Activated naive CD4-positive, alpha-beta T cell treated with anti-CD3 and anti-CD28 coated beads for 36 hours (primary cell): ENCODE measurements around the gene CLCNKB. TPM values are rescaled to one million over a fixed set of nuclear protein-coding genes. Genes with fewer than 3 reads are reported as not detected.
A peak's percentile ranks its signal among the peaks of the same experiment; 100 is the strongest.

ENCODE experiments used
- CTCF ChIA-PET: fragments of 350-600 bp; sonication (Branson Sonifier 250); formaldehyde crosslinking; loops from one replicate; lab custom pipeline; 2021; ENCODE audit warnings: antibody characterized with exemption; lab: Charles Lee
- DNase-seq: peaks from one replicate; pipeline ENCODE4 v3.0.0-alpha.2; 2020
- H3K27ac Mint-ChIP-seq: one replicate; pipeline ENCODE4 v1.8.0; 2021; ENCODE audit warnings: mild to moderate bottlenecking, mixed read lengths
- H3K27me3 Mint-ChIP-seq: one replicate; pipeline ENCODE4 v1.8.0; 2021; ENCODE audit warnings: low read depth, mixed read lengths
- H3K36me3 Mint-ChIP-seq: one replicate; pipeline ENCODE4 v1.8.0; 2021; ENCODE audit warnings: low read depth, mixed read lengths
- H3K4me1 Mint-ChIP-seq: one replicate; pipeline ENCODE4 v1.8.0; 2021; ENCODE audit warnings: low read depth, mixed read lengths
- H3K4me3 Mint-ChIP-seq: one replicate; pipeline ENCODE4 v1.8.0; 2021; ENCODE audit warnings: mild to moderate bottlenecking, moderate library complexity, mixed read lengths
- H3K9me3 Mint-ChIP-seq: one replicate; pipeline ENCODE4 v1.8.0; 2021; ENCODE audit warnings: mixed read lengths
- intact Hi-C: fragments of 100-400 bp; cut with micrococcal nuclease; formaldehyde crosslinking; loops from one replicate; pipeline ENCODE4 v1.15.1; 2023
- total RNA-seq, 2 experiments: library from RNA; stranded (reverse); gene quantifications; one replicate each; pipeline ENCODE4 v1.2.3, GENCODE V29; 2021

The CLCNKB gene
- total RNA-seq, 2 experiments from 2014 or later, result not detected

GRCh38 chr1:16007671-16008341, 35.8 kb upstream of the CLCNKB start:
- Mint-ChIP-seq H3K27ac (no peak overlapping the region), H3K9me3 (no peaks in the 10 kb centered on the region), H3K4me1 (peaks cover 11% of the 10 kb centered on the region), H3K36me3 (no peaks in the 10 kb centered on the region), H3K27me3 (peaks cover 2% of the 10 kb centered on the region), H3K4me3 (no peak overlapping the region)
- intact Hi-C loops, result loop anchor here (1.0 to 2.0 kb wide), 2 partner anchors 179 to 193 kb away; no protein-coding TSS in a partner anchor
- CTCF ChIA-PET, result interaction anchor here (0.7 to 2.9 kb wide), 27 partner anchors 10 to 219 kb away, joined by 3 to 23 read pairs (median 4); partner anchors contain the start of gene CLCNKA
- no peak for DNase-seq

DNA sequence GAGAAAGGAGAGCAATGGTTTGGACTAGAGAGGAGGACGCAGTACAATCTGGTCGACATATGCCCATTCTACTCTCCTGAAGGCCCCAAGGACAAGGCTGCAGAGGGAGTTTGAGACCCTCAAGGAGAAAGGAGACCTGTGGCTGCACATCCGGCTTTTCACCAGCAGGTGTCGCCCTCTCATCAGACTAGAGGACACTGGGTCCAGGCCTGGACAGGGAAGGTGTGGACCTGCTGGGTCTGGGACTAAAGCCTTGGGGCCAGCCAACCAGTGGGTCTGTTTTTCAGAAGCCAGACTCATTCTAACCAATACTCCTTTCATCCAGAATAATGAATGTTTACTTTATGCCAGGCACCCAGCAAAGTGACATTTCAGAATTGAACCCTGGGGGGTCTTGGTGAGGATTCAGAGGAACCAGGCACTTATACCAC, 34.5 kb upstream of the CLCNKB start:
- H3K27ac Mint-ChIP-seq, result no peak overlapping the region

DNA sequence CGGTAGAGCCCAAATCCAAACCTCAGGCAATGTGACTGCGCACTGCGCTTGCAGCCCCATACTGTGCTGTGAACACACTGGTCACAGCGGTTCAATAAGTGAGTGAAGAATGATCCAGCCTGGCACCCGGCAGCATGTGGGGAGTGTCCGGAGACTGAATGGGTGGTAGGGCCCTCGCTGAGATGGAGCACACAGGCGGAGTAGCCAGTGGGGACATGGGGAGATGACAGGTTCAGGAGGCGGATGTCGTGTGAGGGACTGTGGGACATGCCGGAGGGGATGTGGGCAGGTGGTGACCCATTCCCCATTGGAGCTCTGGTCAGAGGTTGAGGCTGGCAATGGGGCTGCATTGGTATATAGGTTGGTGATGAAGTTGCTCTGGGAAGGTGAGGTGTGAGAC, 33.9 kb upstream of the CLCNKB start:
- no peak overlapping the region for H3K27ac Mint-ChIP-seq
- H3K9me3 Mint-ChIP-seq, result no peaks in the 10 kb centered on the region
- H3K4me3 Mint-ChIP-seq, result no peak overlapping the region
- peaks cover 2% of the 10 kb centered on the region for H3K27me3 Mint-ChIP-seq
- intact Hi-C loops, result loop anchor here (1.0 to 2.0 kb wide), 5 partner anchors 24 to 235 kb away; no protein-coding TSS in a partner anchor
- no peak for DNase-seq
- CTCF ChIA-PET, result interaction anchor here (0.6 to 2.8 kb wide), 15 partner anchors 9 to 222 kb away, joined by 3 to 17 read pairs (median 4); no protein-coding TSS in a partner anchor
- no peaks in the 10 kb centered on the region for H3K36me3 Mint-ChIP-seq
- peaks cover 14% of the 10 kb centered on the region for H3K4me1 Mint-ChIP-seq

More for the DNA sequence above, 34.5 kb upstream of the CLCNKB start:
- CTCF ChIA-PET, result interaction anchor here (0.6 to 2.8 kb wide), 15 partner anchors 8 to 222 kb away, joined by 3 to 17 read pairs (median 6); no protein-coding TSS in a partner anchor
- peaks cover 14% of the 10 kb centered on the region for H3K4me1 Mint-ChIP-seq
- H3K9me3 Mint-ChIP-seq, result no peaks in the 10 kb centered on the region
- peaks cover 2% of the 10 kb centered on the region for H3K27me3 Mint-ChIP-seq
- intact Hi-C loops, result loop anchor here (1.0 to 2.0 kb wide), 5 partner anchors 24 to 235 kb away; no protein-coding TSS in a partner anchor
- DNase-seq, result peak; percentile 85
- no peaks in the 10 kb centered on the region for H3K36me3 Mint-ChIP-seq
- H3K4me3 Mint-ChIP-seq, result no peak overlapping the region

DNA sequence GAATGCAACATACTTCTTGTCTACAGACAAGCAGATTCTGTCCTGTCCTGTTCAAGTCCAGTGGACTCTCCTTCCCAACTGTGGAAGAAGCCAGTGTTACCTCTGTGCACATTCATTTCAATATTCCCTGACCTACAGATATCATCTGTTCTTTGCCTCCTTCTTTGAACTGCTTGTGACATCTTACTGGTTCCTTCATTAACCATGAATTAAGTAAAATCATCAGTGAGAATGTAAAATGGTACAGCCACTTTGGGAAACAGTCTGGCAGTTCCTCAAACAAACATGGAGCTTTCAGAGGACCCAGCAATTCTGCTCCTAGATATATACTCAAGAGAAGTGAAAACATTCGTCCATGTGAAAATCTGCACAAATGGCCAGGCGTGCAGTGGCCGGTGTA, 32.7 kb upstream of the CLCNKB start:
- H3K4me1 Mint-ChIP-seq, result peaks cover 14% of the 10 kb centered on the region
- intact Hi-C loops, result no loop called here
- no peak for DNase-seq
- peaks cover 2% of the 10 kb centered on the region for H3K27me3 Mint-ChIP-seq
- H3K27ac Mint-ChIP-seq, result no peak overlapping the region
- no peaks in the 10 kb centered on the region for H3K36me3 Mint-ChIP-seq
- CTCF ChIA-PET, result interaction anchor here (0.6 to 2.8 kb wide), 11 partner anchors 8 to 224 kb away, joined by 3 to 17 read pairs (median 6); no protein-coding TSS in a partner anchor
- H3K4me3 Mint-ChIP-seq, result no peak overlapping the region
- H3K9me3 Mint-ChIP-seq, result no peaks in the 10 kb centered on the region

DNA sequence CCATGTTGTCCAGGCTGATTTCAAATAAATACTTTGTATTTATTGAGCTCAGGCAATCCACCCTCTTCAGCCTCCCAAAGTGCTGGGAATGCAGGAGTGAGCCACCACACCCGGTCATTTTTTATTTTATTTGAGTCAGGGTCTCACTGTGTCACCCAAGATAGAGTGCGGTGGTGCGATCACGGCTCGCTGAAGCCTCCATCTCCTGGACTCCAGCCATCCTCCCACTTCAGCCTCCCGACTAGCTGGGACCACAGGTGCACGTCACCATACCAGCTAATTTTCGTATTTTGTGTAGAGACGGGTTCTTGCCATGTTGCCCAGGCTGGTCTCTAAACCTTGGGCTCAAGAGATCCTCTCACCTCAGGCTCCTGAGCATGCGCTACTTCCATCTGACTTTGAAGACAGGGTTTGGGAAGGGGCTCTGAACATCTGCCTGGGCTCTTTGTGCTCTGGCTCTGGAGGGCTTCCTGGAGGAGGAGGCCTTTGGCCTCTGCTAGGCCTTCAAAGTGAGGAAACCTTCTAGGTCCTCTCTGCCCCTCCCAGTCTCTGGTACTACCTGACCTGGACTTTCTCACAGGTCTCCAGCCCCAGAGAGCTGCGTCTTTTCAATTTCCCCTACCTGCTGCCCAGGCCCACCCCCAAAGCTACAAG, 31.5 kb upstream of the CLCNKB start:
- Mint-ChIP-seq H3K27me3 (peaks cover 2% of the 10 kb centered on the region), H3K4me1 (peaks cover 8% of the 10 kb centered on the region), H3K4me3 (no peak overlapping the region), H3K27ac (no peak overlapping the region), H3K36me3 (no peaks in the 10 kb centered on the region), H3K9me3 (no peaks in the 10 kb centered on the region)
- intact Hi-C loops, result no loop called here
- CTCF ChIA-PET, result interaction anchor here (1.2 to 2.8 kb wide), 4 partner anchors 44 to 220 kb away, joined by 3 to 17 read pairs (median 6); no protein-coding TSS in a partner anchor
- DNase-seq, result no peak

- CTCF ChIA-PET, result interaction anchor here (1.2 kb wide), 1 partner anchor 221 kb away, joined by 3 read pairs; no protein-coding TSS in a partner anchor
- Mint-ChIP-seq H3K4me1 (peaks cover 7% of the 10 kb centered on the region), H3K27ac (no peak overlapping the region), H3K36me3 (no peaks in the 10 kb centered on the region), H3K4me3 (peak overlapping the region; percentile 32), H3K27me3 (peaks cover 2% of the 10 kb centered on the region), H3K9me3 (no peaks in the 10 kb centered on the region)
- intact Hi-C loops, result no loop called here
- DNase-seq, result peak; percentile 62
These were observed 30.9 kb upstream of the CLCNKB start for GRCh38 chr1:16012590-16013219.

DNA sequence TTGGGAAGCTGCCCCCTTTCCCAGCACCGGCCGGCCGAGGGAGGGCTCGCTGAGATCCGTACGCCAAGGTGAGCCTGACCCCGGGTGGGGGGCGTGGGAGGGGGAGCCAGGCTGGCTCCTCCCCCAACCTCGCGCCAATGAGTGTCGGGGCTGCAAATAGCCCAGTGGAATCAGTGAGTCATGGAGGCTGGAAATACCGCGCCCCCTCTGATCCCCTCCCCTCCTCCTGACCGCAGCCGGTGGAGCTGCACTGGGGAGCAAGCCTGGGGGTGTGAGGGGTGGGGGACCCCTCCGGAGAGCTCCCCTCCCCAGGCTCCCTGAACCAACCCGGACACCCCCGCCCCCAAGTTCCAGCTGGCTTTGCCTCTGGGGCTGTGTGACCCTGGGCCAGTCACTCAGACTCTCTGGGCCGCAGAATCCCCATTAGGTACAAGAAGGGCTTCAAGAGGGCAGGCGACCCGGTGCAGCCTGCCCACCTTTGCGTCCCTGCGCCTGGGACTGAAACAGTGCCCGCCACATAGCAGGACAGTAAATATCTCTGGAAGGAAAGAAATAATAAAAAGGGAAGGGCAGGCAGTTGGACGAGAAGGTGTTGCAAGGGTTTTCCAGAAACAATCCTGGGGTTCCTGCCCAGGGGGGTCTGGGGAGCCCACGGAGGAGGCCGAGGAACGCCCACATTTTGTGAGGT, 30.2 kb upstream of the CLCNKB start:
- CTCF ChIA-PET, result no interaction called here
- intact Hi-C loops, result no loop called here
- H3K36me3 Mint-ChIP-seq, result no peaks in the 10 kb centered on the region
- no peaks in the 10 kb centered on the region for H3K9me3 Mint-ChIP-seq
- H3K27me3 Mint-ChIP-seq, result peaks cover 2% of the 10 kb centered on the region
- H3K4me3 Mint-ChIP-seq, result peak overlapping the region; percentile 32
- DNase-seq, result peak; percentile 64
- H3K4me1 Mint-ChIP-seq, result peaks cover 7% of the 10 kb centered on the region
- H3K27ac Mint-ChIP-seq, result no peak overlapping the region

DNA sequence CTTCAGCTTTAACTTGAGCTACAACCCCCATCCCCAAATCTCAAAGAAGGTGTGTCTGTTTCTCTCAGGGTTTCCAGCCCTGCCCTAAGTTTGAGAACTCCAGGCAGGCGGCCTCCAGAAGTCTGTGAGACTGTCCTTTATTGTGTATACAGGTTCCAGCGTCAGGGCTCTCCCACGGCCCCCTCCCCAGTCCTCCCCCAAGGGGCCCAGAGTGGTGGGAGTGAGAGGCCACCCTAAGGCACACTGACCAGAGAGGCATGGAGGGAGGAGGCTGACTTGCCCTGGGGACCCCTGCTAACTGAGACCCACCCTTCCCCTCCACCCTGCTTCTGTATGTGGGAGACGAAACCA, 29.7 kb upstream of the CLCNKB start:
- no peak for DNase-seq
- Mint-ChIP-seq H3K4me3 (no peak overlapping the region), H3K27me3 (peaks cover 2% of the 10 kb centered on the region), H3K36me3 (no peaks in the 10 kb centered on the region), H3K4me1 (peaks cover 7% of the 10 kb centered on the region), H3K27ac (no peak overlapping the region), H3K9me3 (no peaks in the 10 kb centered on the region)
- CTCF ChIA-PET, result no interaction called here
- intact Hi-C loops, result no loop called here

- Mint-ChIP-seq H3K27ac (no peak overlapping the region), H3K4me3 (no peak overlapping the region), H3K9me3 (no peaks in the 10 kb centered on the region), H3K36me3 (no peaks in the 10 kb centered on the region), H3K27me3 (peaks cover 2% of the 10 kb centered on the region), H3K4me1 (peaks cover 7% of the 10 kb centered on the region)
- DNase-seq, result no peak
- CTCF ChIA-PET, result no interaction called here
- intact Hi-C loops, result no loop called here
These were observed 28.8 kb upstream of the CLCNKB start for GRCh38 chr1:16014509-16015482.

- DNase-seq, result no peak
- peaks cover 7% of the 10 kb centered on the region for H3K4me1 Mint-ChIP-seq
- no peaks in the 10 kb centered on the region for H3K9me3 Mint-ChIP-seq
- H3K4me3 Mint-ChIP-seq, result no peak overlapping the region
- peaks cover 2% of the 10 kb centered on the region for H3K27me3 Mint-ChIP-seq
- H3K27ac Mint-ChIP-seq, result no peak overlapping the region
- intact Hi-C loops, result no loop called here
- CTCF ChIA-PET, result no interaction called here
- H3K36me3 Mint-ChIP-seq, result no peaks in the 10 kb centered on the region
These were observed 28.1 kb upstream of the CLCNKB start for GRCh38 chr1:16015491-16015890.
